Liver (tissue), 9 donors: Measurements from ENCODE around the gene TMEM101. TPM values are rescaled to one million over a fixed set of nuclear protein-coding genes. Genes with fewer than 3 reads are reported as not detected.

ENCODE experiments used
- DNase-seq: peaks from one replicate; pipeline ENCODE4 v3.0.0-alpha.2; 2017; ENCODE audit warnings: low spot score
- H3K27ac ChIP-seq, 2 donors: one replicate each; pipeline ENCODE4 v1.7.0; 2013; ENCODE audit warnings: inconsistent platforms in 2 of 2, low read length in 2 of 2, control low read depth in 1 of 2, low read depth in 1 of 2, mild to moderate bottlenecking in 1 of 2
- H3K27me3 ChIP-seq, 4 donors: one replicate each; pipeline versions ENCODE4 v1.6.1 to v1.7.0; 2013; ENCODE audit warnings: low read length in 3 of 4, inconsistent platforms in 1 of 4, mild to moderate bottlenecking in 1 of 4, moderate library complexity in 1 of 4; ENCODE audit not compliant: control insufficient read depth in 4 of 4, insufficient read depth in 4 of 4
- H3K36me3 ChIP-seq, 4 donors: one replicate each; pipeline versions ENCODE4 v1.6.1 to v1.7.0; 2013; ENCODE audit warnings: low read length in 3 of 4, mild to moderate bottlenecking in 3 of 4, low read depth in 1 of 4, moderate library complexity in 1 of 4; ENCODE audit not compliant: control insufficient read depth in 4 of 4, insufficient read depth in 3 of 4
- H3K4me1 ChIP-seq, 4 donors: one replicate each; pipeline versions ENCODE4 v1.6.1 to v1.7.0; 2013; ENCODE audit warnings: low read length in 3 of 4, mild to moderate bottlenecking in 3 of 4, moderate library complexity in 1 of 4; ENCODE audit not compliant: control insufficient read depth in 4 of 4, insufficient read depth in 4 of 4
- H3K4me3 ChIP-seq, 3 donors: one replicate each; pipeline versions ENCODE4 v1.6.1 to v1.7.0; 2013; ENCODE audit warnings: low read length in 3 of 3, control low read depth in 1 of 3, low read depth in 1 of 3, mild to moderate bottlenecking in 1 of 3
- H3K9ac ChIP-seq, 2 donors: one replicate each; pipeline ENCODE4 v1.7.0; 2013; ENCODE audit warnings: low read length in 2 of 2, mild to moderate bottlenecking in 2 of 2, moderate library complexity in 2 of 2, control low read depth in 1 of 2, low read depth in 1 of 2
- H3K9me3 ChIP-seq, 4 donors: one replicate each; pipeline versions ENCODE4 v1.6.1 to v1.7.0; 2013; ENCODE audit warnings: low read length in 3 of 4; ENCODE audit not compliant: control insufficient read depth in 4 of 4
- ATF3 ChIP-seq: IDR thresholded peaks from 2 replicates; pipeline ENCODE4 v1.6.1; 2016; ENCODE audit warnings: antibody characterized with exemption
- EGR1 ChIP-seq, 2 donors: IDR thresholded peaks; 2 replicates each; pipeline ENCODE4 v1.6.1; 2016 to 2018; ENCODE audit warnings: antibody characterized with exemption in 2 of 2, low read depth in 2 of 2
- GABPA ChIP-seq, 2 donors: IDR thresholded peaks in 1 of 2; conservative IDR thresholded peaks in 1 of 2; 2 replicates each; pipeline ENCODE4 v1.6.1; 2016; ENCODE audit warnings: antibody characterized with exemption in 2 of 2, mild to moderate bottlenecking in 1 of 2, moderate library complexity in 1 of 2
- HNF4A ChIP-seq, 2 donors: conservative IDR thresholded peaks; 2 replicates each; pipeline ENCODE4 v1.6.1; 2016; ENCODE audit warnings: antibody characterized with exemption in 2 of 2, mild to moderate bottlenecking in 2 of 2
- MAX ChIP-seq: IDR thresholded peaks from 2 replicates; pipeline ENCODE4 v1.6.1; 2016; ENCODE audit warnings: antibody characterized with exemption
- RXRA ChIP-seq, 2 donors: IDR thresholded peaks; 2 replicates each; pipeline ENCODE4 v1.6.1; 2017 to 2018; ENCODE audit warnings: antibody characterized with exemption in 2 of 2, mild to moderate bottlenecking in 1 of 2
- ZBTB33 ChIP-seq: IDR thresholded peaks from 2 replicates; pipeline ENCODE4 v1.6.1; 2016; ENCODE audit warnings: antibody characterized with exemption
- WGBS: extraction: QIAGEN DNeasy Blood & Tissue Kit; methylation state at CpG from one replicate; pipeline ENCODE4 v1.1.7; 2013; 5-methylcytosine and 5-hydroxymethylcytosine counted together
- polyA plus RNA-seq, 2 donors: library from polyadenylated mRNA; stranded (reverse) in 1 of 2; unstranded in 1 of 2; fragments of 200-250 nt in 1 of 2; fragments of >200 nt in 1 of 2; fragmentation: Nextera tagmentation in 1 of 2; extraction: Ambion mirVana in 1 of 2; gene quantifications; one replicate each; pipeline versions ENCODE4 v1.2.1 to v1.2.3, GENCODE V29; 2013 to 2015
- total RNA-seq, 2 donors: library from RNA; depleted of rRNA; stranded (reverse); fragments of >200 nt; gene quantifications; one replicate each; pipeline ENCODE4 v1.2.3, GENCODE V29; 2014
- donor health status: healthy.
- donor health status: healthy.
- donor health status: healthy.
- donor health status: healthy.
- donor health status: healthy.

The TMEM101 gene
- total and polyA plus RNA-seq, 4 donors, result 12.0 to 25.7 (median 21.4) TPM

GRCh38 chr17:44012391-44012790, 2.4 kb downstream of the TMEM101 start:
- H3K4me1 ChIP-seq, result peaks cover 6 to 61% (median 37%) of the 10 kb centered on the region in 4 donors
- TF ChIP-seq GABPA (IDR thresholded peaks at IDR 0.05 in 1 of 2, conservative IDR thresholded peaks at IDR 0.05 in 1 of 2) (no peak), ATF3 (no peak), EGR1 (IDR thresholded peaks at IDR 0.05; ENCODE audit: low read depth in 2 of 2) (no peak), ZBTB33 (no peak), MAX (no peak)
- H3K27ac ChIP-seq, result no peak overlapping the region
- 72% methylated on average over 3 of the region's 3 CpGs for WGBS
- no peak overlapping the region for H3K9ac ChIP-seq
- peaks cover 4 to 17% (median 11%) of the 10 kb centered on the region in 4 donors for H3K36me3 ChIP-seq
- no peak for DNase-seq
- H3K4me3 ChIP-seq, result no peak overlapping the region
- no peaks in the 10 kb centered on the region for H3K27me3 ChIP-seq
- H3K9me3 ChIP-seq, result no peaks in the 10 kb centered on the region

- Histone ChIP-seq H3K27me3 (no peaks in the 10 kb centered on the region), H3K4me3 (no peak overlapping the region), H3K36me3 (peaks cover 4 to 20% (median 13%) of the 10 kb centered on the region in 4 donors), H3K4me1 (peaks cover 10 to 66% (median 42%) of the 10 kb centered on the region in 4 donors), H3K9ac (no peak overlapping the region), H3K27ac (no peak overlapping the region), H3K9me3 (no peaks in the 10 kb centered on the region)
- 55% methylated on average over 9 of the region's 9 CpGs for WGBS
- DNase-seq, result no peak
- no peak for TF ChIP-seq RXRA (IDR thresholded peaks at IDR 0.05)
- peak in 1 of 2 donors; percentile 17 for TF ChIP-seq HNF4A (conservative IDR thresholded peaks at IDR 0.05)
Observed at GRCh38 chr17:44011876-44012275, 2.9 kb downstream of the TMEM101 start.

GRCh38 chr17:44010966-44011647, 3.7 kb downstream of the TMEM101 start:
- Histone ChIP-seq H3K4me1 (peaks cover 16 to 70% (median 44%) of the 10 kb centered on the region in 4 donors), H3K27ac (peak overlapping the region; percentile 7 to 57), H3K27me3 (no peaks in the 10 kb centered on the region), H3K9me3 (no peaks in the 10 kb centered on the region), H3K9ac (no peak overlapping the region), H3K4me3 (no peak overlapping the region), H3K36me3 (peaks cover 4 to 20% (median 13%) of the 10 kb centered on the region in 4 donors)
- 43% methylated on average over 4 of the region's 4 CpGs for WGBS
- DNase-seq, result no peak
- TF ChIP-seq MAX, result peak; percentile 25
- no peak for TF ChIP-seq ZBTB33
- TF ChIP-seq GABPA (IDR thresholded peaks at IDR 0.05 in 1 of 2, conservative IDR thresholded peaks at IDR 0.05 in 1 of 2), result peak in 1 of 2 donors; percentile 10
